HL-60 (cell line): ENCODE results near the gene THAP5.

ENCODE experiments used
- DNase-seq, 2 experiments: peaks; one replicate each; pipeline ENCODE4 v3.0.0-alpha.2; 2010 to 2020; ENCODE audit warnings: low read depth in 1 of 2, low spot score in 1 of 2
- H3K27ac ChIP-seq: fragments of 250-450 bp; sonication (Bioruptor Pico); replicated peaks from 2 replicates; pipeline ENCODE4 v1.5.1; 2020; ENCODE audit warnings: mild to moderate bottlenecking, moderate library complexity
- H3K27me3 ChIP-seq: fragments of 250-450 bp; sonication (Bioruptor Pico); 2 replicates; pipeline ENCODE4 v1.5.1; 2021; ENCODE audit warnings: mild to moderate bottlenecking, moderate library complexity; ENCODE audit not compliant: insufficient read depth, poor library complexity, severe bottlenecking
- H3K4me3 ChIP-seq: replicated peaks from 2 replicates; pipeline ENCODE4 v1.5.1; 2011; ENCODE audit warnings: mild to moderate bottlenecking, control low read depth, low read length; ENCODE audit not compliant: insufficient read depth
- CTCF ChIP-seq: IDR thresholded peaks from one replicate; pipeline ENCODE4 v1.5.1; 2011; ENCODE audit warnings: low read length, control low read depth, inconsistent platforms; ENCODE audit not compliant: insufficient read depth
- GABPA ChIP-seq: IDR thresholded peaks from 2 replicates; pipeline ENCODE4 v1.6.1; 2012; ENCODE audit warnings: low read depth
- POLR2AphosphoS5 ChIP-seq: IDR thresholded peaks from 2 replicates; pipeline ENCODE4 v1.6.1; 2012; ENCODE audit warnings: low read depth
- SPI1 ChIP-seq: IDR thresholded peaks from 2 replicates; pipeline ENCODE4 v1.6.1; 2012; ENCODE audit warnings: low read depth, mild to moderate bottlenecking, borderline replicate concordance
- long read RNA-seq: library from polyadenylated mRNA; unstranded; transcript quantifications from one replicate; pipeline ENCODE4 v2.0.0, GENCODE V29; 2020
- TF ChIP-seq, protein P1 (sequence below): IDR thresholded peaks from 2 replicates; pipeline ENCODE4 v1.6.1; 2012; ENCODE audit warnings: low read depth; ENCODE audit not compliant: insufficient replicate concordance

Gene THAP5, protein sequence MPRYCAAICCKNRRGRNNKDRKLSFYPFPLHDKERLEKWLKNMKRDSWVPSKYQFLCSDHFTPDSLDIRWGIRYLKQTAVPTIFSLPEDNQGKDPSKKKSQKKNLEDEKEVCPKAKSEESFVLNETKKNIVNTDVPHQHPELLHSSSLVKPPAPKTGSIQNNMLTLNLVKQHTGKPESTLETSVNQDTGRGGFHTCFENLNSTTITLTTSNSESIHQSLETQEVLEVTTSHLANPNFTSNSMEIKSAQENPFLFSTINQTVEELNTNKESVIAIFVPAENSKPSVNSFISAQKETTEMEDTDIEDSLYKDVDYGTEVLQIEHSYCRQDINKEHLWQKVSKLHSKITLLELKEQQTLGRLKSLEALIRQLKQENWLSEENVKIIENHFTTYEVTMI
- long read RNA-seq, transcript THAP5-203 (3 exons, 3,306 nt) = major isoform, 32 of 85 reads
- long read RNA-seq, transcript THAP5-204 (3 exons, 868 nt) = minor isoform, 9 of 85 reads
- long read RNA-seq, transcript THAP5-208 (2 exons, 880 nt) = major isoform, 32 of 85 reads
- long read RNA-seq, partial matches to known transcripts = 0 of 85 reads
- long read RNA-seq, other reads (novel, unspliced or antisense) = 7 of 85 reads

DNA sequence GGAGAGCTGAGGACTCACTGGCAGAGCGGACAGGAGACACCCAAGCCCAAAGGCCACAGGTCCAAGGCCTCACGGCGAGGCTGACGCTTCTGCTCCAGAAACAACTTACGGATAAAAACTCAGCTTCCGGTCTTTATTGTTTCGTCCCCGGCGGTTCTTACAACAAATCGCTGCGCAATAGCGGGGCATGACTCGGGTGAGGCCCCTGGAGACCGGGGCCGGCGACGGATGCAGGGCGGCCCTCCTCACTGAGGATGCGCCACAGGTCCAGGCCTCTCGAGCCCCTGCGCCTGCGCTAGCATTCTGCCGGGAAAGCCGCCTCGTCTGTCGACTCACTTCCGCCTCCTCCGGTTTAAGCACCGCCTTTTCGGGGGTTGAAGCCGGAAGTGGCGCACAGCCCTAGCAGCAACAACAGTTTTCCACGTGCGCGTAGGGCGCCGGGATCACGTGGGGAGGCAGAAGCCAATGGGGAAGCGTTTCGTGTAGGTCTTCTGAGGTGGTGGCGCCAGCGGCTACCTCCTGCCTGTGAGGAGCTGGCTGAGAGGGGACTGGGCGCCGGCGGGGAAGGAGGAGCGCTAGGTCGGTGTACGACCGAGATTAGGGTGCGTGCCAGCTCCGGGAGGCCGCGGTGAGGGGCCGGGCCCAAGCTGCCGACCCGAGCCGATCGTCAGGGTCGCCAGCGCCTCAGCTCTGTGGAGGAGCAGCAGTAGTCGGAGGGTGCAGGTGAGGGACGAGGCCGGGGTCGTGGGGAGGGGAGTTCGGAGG is at the start of gene THAP5, which contains the start of gene DNAJB9:
THAP5 (minus strand) TSS at position 326 of the 765 bp plus-strand sequence; CDS start at position 189, 137 bp downstream.
DNAJB9 (plus strand) TSS at position 494 of the 765 bp plus-strand sequence. CDS start 1,853 bp downstream, outside the sequence.
- peak; percentile 98 to 100 for DNase-seq
- peak within 1 kb of the TSS; percentile 98 for H3K4me3 ChIP-seq
- TF ChIP-seq POLR2AphosphoS5 (peak; percentile 88), GABPA (peak; percentile 83), CTCF (no peak), SPI1 (peak; percentile 76; the same call in 1 of the 2 replicates)
- TF ChIP-seq, protein P1, sequence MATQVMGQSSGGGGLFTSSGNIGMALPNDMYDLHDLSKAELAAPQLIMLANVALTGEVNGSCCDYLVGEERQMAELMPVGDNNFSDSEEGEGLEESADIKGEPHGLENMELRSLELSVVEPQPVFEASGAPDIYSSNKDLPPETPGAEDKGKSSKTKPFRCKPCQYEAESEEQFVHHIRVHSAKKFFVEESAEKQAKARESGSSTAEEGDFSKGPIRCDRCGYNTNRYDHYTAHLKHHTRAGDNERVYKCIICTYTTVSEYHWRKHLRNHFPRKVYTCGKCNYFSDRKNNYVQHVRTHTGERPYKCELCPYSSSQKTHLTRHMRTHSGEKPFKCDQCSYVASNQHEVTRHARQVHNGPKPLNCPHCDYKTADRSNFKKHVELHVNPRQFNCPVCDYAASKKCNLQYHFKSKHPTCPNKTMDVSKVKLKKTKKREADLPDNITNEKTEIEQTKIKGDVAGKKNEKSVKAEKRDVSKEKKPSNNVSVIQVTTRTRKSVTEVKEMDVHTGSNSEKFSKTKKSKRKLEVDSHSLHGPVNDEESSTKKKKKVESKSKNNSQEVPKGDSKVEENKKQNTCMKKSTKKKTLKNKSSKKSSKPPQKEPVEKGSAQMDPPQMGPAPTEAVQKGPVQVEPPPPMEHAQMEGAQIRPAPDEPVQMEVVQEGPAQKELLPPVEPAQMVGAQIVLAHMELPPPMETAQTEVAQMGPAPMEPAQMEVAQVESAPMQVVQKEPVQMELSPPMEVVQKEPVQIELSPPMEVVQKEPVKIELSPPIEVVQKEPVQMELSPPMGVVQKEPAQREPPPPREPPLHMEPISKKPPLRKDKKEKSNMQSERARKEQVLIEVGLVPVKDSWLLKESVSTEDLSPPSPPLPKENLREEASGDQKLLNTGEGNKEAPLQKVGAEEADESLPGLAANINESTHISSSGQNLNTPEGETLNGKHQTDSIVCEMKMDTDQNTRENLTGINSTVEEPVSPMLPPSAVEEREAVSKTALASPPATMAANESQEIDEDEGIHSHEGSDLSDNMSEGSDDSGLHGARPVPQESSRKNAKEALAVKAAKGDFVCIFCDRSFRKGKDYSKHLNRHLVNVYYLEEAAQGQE = peak; percentile 26
- H3K27me3 ChIP-seq = no peaks in the 10 kb centered on the region
- H3K27ac ChIP-seq = peak within 1 kb of the TSS; percentile 94

- Histone ChIP-seq H3K27me3 (peaks cover 8% of the 10 kb centered on the region), H3K27ac (no peak overlapping the region), H3K4me3 (no peak overlapping the region)
- TF ChIP-seq CTCF (no peak), SPI1 (no peak), GABPA (no peak), POLR2AphosphoS5 (no peak)
- TF ChIP-seq, protein P1 = no peak
- DNase-seq = no peak
Measured at GRCh38 chr7:108618056-108618455, 48.5 kb upstream of the THAP5 start.

DNA sequence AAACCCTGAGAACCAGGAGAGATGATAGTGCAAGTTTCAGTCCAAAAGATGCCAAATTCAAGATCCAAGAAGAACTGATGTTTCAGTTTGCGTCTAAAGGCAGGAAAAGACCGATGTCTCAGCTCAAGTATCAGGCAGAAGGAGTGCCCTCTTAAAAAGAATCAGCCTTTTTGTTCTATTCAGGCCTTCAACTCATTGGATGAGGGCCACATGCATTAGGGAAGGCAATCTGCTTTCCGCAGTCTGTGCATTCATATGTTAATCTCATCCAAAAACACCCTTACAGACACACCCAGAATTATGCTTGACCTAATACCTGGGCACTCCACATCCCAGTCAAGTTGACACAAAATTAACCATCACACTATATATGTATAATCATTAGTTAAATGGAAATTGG is 45.4 kb upstream of the THAP5 start:
- Histone ChIP-seq H3K27ac (no peak overlapping the region), H3K27me3 (peaks cover 7% of the 10 kb centered on the region), H3K4me3 (no peak overlapping the region)
- no peak for TF ChIP-seq SPI1
- TF ChIP-seq POLR2AphosphoS5 = no peak
- no peak for TF ChIP-seq GABPA
- no peak for TF ChIP-seq CTCF
- TF ChIP-seq, protein P1 = no peak
- no peak for DNase-seq
